ENCODE measurements around the gene TBC1D5.

DNA sequence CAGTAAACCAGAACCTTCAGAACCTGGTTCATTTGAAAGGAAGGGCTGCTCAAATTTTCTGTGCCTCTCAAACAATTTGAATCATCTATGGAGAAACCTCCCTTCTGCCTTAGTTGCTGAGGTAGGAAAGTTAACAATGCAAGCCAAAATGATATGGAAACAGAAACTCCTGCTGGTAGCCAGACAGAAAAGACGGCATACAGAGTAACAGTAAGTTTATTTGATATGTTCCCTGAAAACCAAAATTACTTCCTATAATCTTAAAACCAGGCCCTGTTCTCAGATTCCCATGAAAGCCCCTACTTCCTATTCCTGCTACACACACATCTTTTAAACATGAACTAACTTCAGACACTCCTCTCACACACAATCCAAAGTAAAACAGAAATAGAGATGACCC, 86.2 kb downstream of the TBC1D5 start:
- TF ChIP-seq, protein P1, sequence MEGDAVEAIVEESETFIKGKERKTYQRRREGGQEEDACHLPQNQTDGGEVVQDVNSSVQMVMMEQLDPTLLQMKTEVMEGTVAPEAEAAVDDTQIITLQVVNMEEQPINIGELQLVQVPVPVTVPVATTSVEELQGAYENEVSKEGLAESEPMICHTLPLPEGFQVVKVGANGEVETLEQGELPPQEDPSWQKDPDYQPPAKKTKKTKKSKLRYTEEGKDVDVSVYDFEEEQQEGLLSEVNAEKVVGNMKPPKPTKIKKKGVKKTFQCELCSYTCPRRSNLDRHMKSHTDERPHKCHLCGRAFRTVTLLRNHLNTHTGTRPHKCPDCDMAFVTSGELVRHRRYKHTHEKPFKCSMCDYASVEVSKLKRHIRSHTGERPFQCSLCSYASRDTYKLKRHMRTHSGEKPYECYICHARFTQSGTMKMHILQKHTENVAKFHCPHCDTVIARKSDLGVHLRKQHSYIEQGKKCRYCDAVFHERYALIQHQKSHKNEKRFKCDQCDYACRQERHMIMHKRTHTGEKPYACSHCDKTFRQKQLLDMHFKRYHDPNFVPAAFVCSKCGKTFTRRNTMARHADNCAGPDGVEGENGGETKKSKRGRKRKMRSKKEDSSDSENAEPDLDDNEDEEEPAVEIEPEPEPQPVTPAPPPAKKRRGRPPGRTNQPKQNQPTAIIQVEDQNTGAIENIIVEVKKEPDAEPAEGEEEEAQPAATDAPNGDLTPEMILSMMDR (IDR thresholded peaks at IDR 0.05): no peak
- TF ChIP-seq POLR2A (IDR thresholded peaks at IDR 0.05) (no peak), POLR2AphosphoS5 (IDR thresholded peaks at IDR 0.05) (no peak)

All from sigmoid colon (tissue), 4 donors.